Endodermal cell (in vitro differentiated cells): Measurements from ENCODE around the gene SLC9A3. TPM values are rescaled to one million over a fixed set of nuclear protein-coding genes. Genes with fewer than 3 reads are reported as not detected.

Experiments
- DNase-seq: peaks from one replicate; pipeline ENCODE4 v3.0.0-alpha.2; 2017
- H3K27ac ChIP-seq: 2 replicates; pipeline ENCODE4 v1.5.1; 2013; ENCODE audit warnings: mild to moderate bottlenecking, low read depth, low read length, moderate library complexity
- H3K27me3 ChIP-seq: 2 replicates; pipeline ENCODE4 v1.6.1; 2013; ENCODE audit warnings: mild to moderate bottlenecking, low read length, moderate library complexity; ENCODE audit not compliant: insufficient read depth, control insufficient read depth, poor library complexity, severe bottlenecking
- H3K36me3 ChIP-seq: 2 replicates; pipeline ENCODE4 v1.7.0; 2013; ENCODE audit warnings: mild to moderate bottlenecking, low read length, moderate library complexity; ENCODE audit not compliant: control insufficient read depth, insufficient read depth
- H3K4me1 ChIP-seq: one replicate; pipeline ENCODE4 v1.7.0; 2013; ENCODE audit warnings: low read length; ENCODE audit not compliant: control insufficient read depth, insufficient read depth
- H3K4me3 ChIP-seq: 2 replicates; pipeline ENCODE4 v1.5.1; 2013; ENCODE audit warnings: mild to moderate bottlenecking, low read length, moderate library complexity
- H3K9ac ChIP-seq: 2 replicates; pipeline ENCODE4 v1.6.1; 2013; ENCODE audit warnings: mild to moderate bottlenecking, low read length, moderate library complexity; ENCODE audit not compliant: poor library complexity, severe bottlenecking; ENCODE audit errors: extremely low read depth
- H3K9me3 ChIP-seq: 2 replicates; pipeline ENCODE4 v1.6.1; 2013; ENCODE audit warnings: mild to moderate bottlenecking, low read length, moderate library complexity; ENCODE audit not compliant: control insufficient read depth
- H3K27ac Mint-ChIP-seq: 2 replicates; pipeline ENCODE4 v1.8.0; 2020; ENCODE audit warnings: mixed read lengths
- H3K27me3 Mint-ChIP-seq: 2 replicates; pipeline ENCODE4 v1.8.0; 2021; ENCODE audit warnings: mild to moderate bottlenecking, mixed read lengths; ENCODE audit not compliant: insufficient read depth
- H3K36me3 Mint-ChIP-seq: 2 replicates; pipeline ENCODE4 v1.8.0; 2020; ENCODE audit warnings: low read depth, mixed read lengths
- H3K4me1 Mint-ChIP-seq: 2 replicates; pipeline ENCODE4 v1.8.0; 2020; ENCODE audit warnings: mixed read lengths
- H3K4me3 Mint-ChIP-seq: 2 replicates; pipeline ENCODE4 v1.8.0; 2020; ENCODE audit warnings: mild to moderate bottlenecking, moderate library complexity, mixed read lengths
- H3K9me3 Mint-ChIP-seq: 2 replicates; pipeline ENCODE4 v1.8.0; 2020; ENCODE audit warnings: mild to moderate bottlenecking, mixed read lengths
- WGBS, 2 experiments: methylation state at CpG; one replicate each; pipeline versions ENCODE4 v1.1.5 to v1.1.7; 2013; ENCODE audit warnings: missing lambda C conversion rate in 2 of 2, mixed read lengths in 1 of 2; ENCODE audit not compliant: insufficient coverage in 1 of 2, insufficient read length in 1 of 2; 5-methylcytosine and 5-hydroxymethylcytosine counted together
- total RNA-seq, 2 donors: library from RNA; stranded (reverse); fragmentation: NEBNext Ultra II Directional in 1 of 2; extraction: Animal tissue kit (Norgen Biotek cat#: 25700) in 1 of 2; gene quantifications; 2 replicates in 1 of 2; 3 replicates in 1 of 2; pipeline ENCODE4 v1.2.1, GENCODE V29; 2021
- TF ChIP-seq, protein P1 (sequence below): fragments of 200-600 bp; sonication (generic); conservative IDR thresholded peaks from 2 replicates; pipeline ENCODE4 v1.5.0; 2021; ENCODE audit warnings: antibody characterized with exemption, mild to moderate bottlenecking

The SLC9A3 gene
- total RNA-seq, 2 donors from 2014 or later = 1.3 to 1.5 TPM

GRCh38 chr5:430214-430925 lies 93.9 kb downstream of the SLC9A3 start:
- no peaks in the 10 kb centered on the region for H3K9me3 Mint-ChIP-seq
- no peaks in the 10 kb centered on the region for H3K36me3 Mint-ChIP-seq
- TF ChIP-seq, protein P1, sequence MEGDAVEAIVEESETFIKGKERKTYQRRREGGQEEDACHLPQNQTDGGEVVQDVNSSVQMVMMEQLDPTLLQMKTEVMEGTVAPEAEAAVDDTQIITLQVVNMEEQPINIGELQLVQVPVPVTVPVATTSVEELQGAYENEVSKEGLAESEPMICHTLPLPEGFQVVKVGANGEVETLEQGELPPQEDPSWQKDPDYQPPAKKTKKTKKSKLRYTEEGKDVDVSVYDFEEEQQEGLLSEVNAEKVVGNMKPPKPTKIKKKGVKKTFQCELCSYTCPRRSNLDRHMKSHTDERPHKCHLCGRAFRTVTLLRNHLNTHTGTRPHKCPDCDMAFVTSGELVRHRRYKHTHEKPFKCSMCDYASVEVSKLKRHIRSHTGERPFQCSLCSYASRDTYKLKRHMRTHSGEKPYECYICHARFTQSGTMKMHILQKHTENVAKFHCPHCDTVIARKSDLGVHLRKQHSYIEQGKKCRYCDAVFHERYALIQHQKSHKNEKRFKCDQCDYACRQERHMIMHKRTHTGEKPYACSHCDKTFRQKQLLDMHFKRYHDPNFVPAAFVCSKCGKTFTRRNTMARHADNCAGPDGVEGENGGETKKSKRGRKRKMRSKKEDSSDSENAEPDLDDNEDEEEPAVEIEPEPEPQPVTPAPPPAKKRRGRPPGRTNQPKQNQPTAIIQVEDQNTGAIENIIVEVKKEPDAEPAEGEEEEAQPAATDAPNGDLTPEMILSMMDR = no peak
- WGBS, 2 experiments = 86 to 91% methylated on average over 20 to 25 of the region's 25 CpGs
- DNase-seq = no peak
- H3K36me3 ChIP-seq = no peaks in the 10 kb centered on the region
- H3K4me3 ChIP-seq = no peak overlapping the region
- no peak overlapping the region for H3K4me3 Mint-ChIP-seq
- H3K4me1 Mint-ChIP-seq = peaks cover 2% of the 10 kb centered on the region
- no peaks in the 10 kb centered on the region for H3K9me3 ChIP-seq
- H3K4me1 ChIP-seq = no peaks in the 10 kb centered on the region
- H3K27me3 Mint-ChIP-seq = peaks cover 5% of the 10 kb centered on the region
- H3K27me3 ChIP-seq = no peaks in the 10 kb centered on the region
- no peak overlapping the region for H3K27ac Mint-ChIP-seq
- no peak overlapping the region for H3K27ac ChIP-seq
- no peak overlapping the region for H3K9ac ChIP-seq

DNA sequence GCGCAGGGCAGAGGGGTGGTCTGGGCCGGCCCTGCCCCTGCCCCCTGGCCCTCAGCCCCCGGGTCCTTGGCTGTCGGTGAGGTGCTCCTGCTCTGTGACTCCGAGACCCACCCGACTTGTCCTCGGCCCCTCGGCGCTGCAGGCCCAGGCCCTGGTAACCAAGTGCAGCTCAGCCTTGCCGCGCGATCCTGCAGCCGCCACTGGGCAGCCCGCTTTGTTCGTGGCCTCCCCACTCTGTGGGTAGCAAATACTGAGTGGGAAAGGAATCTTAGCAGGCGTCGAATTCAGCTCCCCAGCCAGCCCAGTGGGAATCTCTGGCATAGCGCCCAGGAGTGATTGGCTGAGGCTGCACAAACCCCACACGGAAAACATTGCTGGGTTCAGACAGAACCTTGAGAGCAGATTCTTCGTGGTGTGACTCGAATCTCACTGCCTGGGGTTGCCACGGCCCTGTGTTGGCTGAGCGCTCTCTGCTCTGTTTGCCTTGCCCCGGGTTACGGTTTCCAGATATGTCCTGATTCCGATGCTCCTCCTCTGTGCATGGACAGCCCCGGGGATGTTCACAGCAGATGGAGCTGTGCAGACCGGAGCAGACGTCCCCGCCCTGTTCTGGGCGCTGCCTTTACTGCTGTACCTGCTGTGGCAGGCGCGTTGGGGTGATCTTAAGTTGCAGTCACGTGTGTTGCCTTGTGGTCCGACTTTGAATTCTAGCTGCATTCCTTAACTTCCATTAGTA lies 94.6 kb downstream of the SLC9A3 start:
- Mint-ChIP-seq H3K9me3 (no peaks in the 10 kb centered on the region), H3K36me3 (no peaks in the 10 kb centered on the region), H3K27me3 (peaks cover 2% of the 10 kb centered on the region), H3K4me3 (no peak overlapping the region), H3K4me1 (peaks cover 2% of the 10 kb centered on the region), H3K27ac (no peak overlapping the region)
- Histone ChIP-seq H3K9ac (no peak overlapping the region), H3K27ac (no peak overlapping the region), H3K4me1 (no peaks in the 10 kb centered on the region), H3K4me3 (no peak overlapping the region), H3K9me3 (no peaks in the 10 kb centered on the region), H3K36me3 (no peaks in the 10 kb centered on the region), H3K27me3 (no peaks in the 10 kb centered on the region)
- TF ChIP-seq, protein P1 = no peak
- DNase-seq = no peak
- 93 to 95% methylated on average over 22 to 35 of the region's 35 CpGs for WGBS, 2 experiments

GRCh38 chr5:428754-429452 lies 95.3 kb downstream of the SLC9A3 start:
- H3K36me3 Mint-ChIP-seq = no peaks in the 10 kb centered on the region
- 92% methylated on average over 11 to 22 of the region's 22 CpGs for WGBS, 2 experiments
- no peaks in the 10 kb centered on the region for H3K9me3 Mint-ChIP-seq
- H3K4me1 Mint-ChIP-seq = peaks cover 2% of the 10 kb centered on the region
- no peaks in the 10 kb centered on the region for H3K36me3 ChIP-seq
- H3K27me3 Mint-ChIP-seq = peaks cover 2% of the 10 kb centered on the region
- no peaks in the 10 kb centered on the region for H3K27me3 ChIP-seq
- DNase-seq = peak; percentile 38
- H3K9me3 ChIP-seq = no peaks in the 10 kb centered on the region
- H3K4me1 ChIP-seq = no peaks in the 10 kb centered on the region
- H3K4me3 ChIP-seq = no peak overlapping the region
- no peak overlapping the region for H3K27ac ChIP-seq
- no peak overlapping the region for H3K9ac ChIP-seq
- no peak overlapping the region for H3K27ac Mint-ChIP-seq
- H3K4me3 Mint-ChIP-seq = no peak overlapping the region
- TF ChIP-seq, protein P1 = no peak
